ENCODE measurements around the gene MIER1. TPM values are rescaled to one million over a fixed set of nuclear protein-coding genes. Genes with fewer than 3 reads are reported as not detected.
A peak's percentile ranks its signal among the peaks of the same experiment; 100 is the strongest.

The MIER1 gene
- total and polyA plus RNA-seq, 9 donors, result 16.2 to 51.2 (median 45.8) TPM

- 38 to 42% (median 40%) methylated on average over 3 of the region's 3 CpGs for WGBS, 3 donors
- Histone ChIP-seq H3K4me1 (ENCODE audit: insufficient read depth) (no peaks in the 10 kb centered on the region), H3K27ac (peak overlapping the region in 1 of 2 donors; percentile 96), H3K36me3 (no peaks in the 10 kb centered on the region), H3K27me3 (peaks cover 2% of the 10 kb centered on the region), H3K9me3 (no peaks in the 10 kb centered on the region), H3K4me3 (peak overlapping the region; percentile 89)
- intact Hi-C loops (cut with DNase I), result loop anchor here in 2 of 4 donors (10.0 kb wide), 2 partner anchors 126 to 654 kb away; partner anchors contain the start of gene SLC35D1 (in 1 of the 2)
- TF ChIP-seq CTCF (IDR thresholded peaks at IDR 0.05) (no peak), POLR2A (IDR thresholded peaks at IDR 0.05) (no peak), EP300 (IDR thresholded peaks at IDR 0.05) (no peak)
- no peak for DNase-seq
These were observed 4.4 kb downstream of the MIER1 start for GRCh38 chr1:66929146-66929688.

DNA sequence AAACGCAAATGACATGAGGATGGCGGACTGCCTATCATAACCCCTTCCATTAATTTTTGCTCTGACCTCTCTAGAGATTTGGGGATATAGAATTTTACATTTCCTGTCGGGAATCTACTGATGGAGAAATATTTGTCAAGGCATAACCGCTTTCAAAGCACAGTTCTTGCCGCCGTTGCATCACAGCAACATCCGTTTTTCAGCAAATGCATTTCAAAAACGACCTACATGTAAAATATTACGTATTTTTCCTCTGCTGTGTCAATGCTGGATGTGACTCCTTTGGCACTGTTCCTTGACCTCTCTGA is 4.9 kb downstream of the MIER1 start:
- 5 to 7% (median 5%) methylated on average over 9 of the region's 9 CpGs for WGBS, 3 donors
- no peak for DNase-seq
- Histone ChIP-seq H3K27me3 (peaks cover 2% of the 10 kb centered on the region), H3K36me3 (no peaks in the 10 kb centered on the region), H3K4me3 (peak overlapping the region; percentile 89), H3K9me3 (no peaks in the 10 kb centered on the region), H3K27ac (peak overlapping the region; percentile 96 to 97), H3K4me1 (ENCODE audit: insufficient read depth) (peaks cover 2% of the 10 kb centered on the region)
- intact Hi-C loops (cut with DNase I), result loop anchor here in 2 of 4 donors (10.0 kb wide), 2 partner anchors 125 to 655 kb away; partner anchors contain the start of gene SLC35D1 (in 1 of the 2)
- TF ChIP-seq CTCF (IDR thresholded peaks at IDR 0.05), result no peak
- TF ChIP-seq EP300 (IDR thresholded peaks at IDR 0.05), result no peak
- TF ChIP-seq POLR2A (IDR thresholded peaks at IDR 0.05), result no peak

DNA sequence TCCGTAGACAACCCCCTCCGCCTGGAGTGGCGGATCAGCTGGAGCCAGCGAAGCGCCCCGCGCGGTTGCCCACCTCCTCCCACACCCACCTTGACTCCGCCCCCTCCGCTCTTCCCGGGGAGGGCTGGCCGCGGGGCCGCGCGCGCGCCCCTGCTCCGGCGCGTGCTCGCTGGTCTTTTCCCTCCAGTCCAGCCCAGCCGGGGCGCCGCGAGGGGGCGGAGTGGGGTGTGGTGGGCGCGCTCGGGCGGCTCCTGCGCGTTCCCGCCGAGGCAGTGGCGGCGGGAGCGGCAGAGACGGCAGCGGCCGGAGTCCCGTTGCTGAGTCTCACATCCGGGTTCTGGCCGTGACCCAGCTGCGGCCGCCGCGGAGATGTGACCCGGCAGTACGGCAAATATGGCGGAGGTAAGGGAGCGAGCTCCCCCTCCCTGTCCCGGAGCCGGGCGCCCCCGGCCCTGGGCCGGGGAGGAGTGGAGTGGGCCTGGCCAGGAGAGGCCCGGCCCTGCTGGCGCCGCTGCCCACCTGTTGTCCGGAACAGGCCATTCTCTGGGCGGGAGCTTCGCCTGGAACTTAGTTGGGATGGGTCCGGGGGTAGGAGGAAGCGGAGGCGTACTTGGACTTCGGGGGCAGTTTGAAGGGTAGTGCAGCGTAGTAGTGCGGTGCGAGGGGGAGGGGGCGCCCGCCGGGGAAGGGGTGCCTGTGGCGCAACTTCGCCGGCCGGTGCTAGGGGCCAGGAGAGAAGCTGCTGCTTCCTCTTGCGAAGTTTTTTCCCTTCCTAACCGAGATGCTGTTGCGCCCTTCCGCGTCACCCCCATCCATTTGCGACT is 5.4 kb downstream of the MIER1 start:
- H3K36me3 ChIP-seq, result no peaks in the 10 kb centered on the region
- TF ChIP-seq POLR2A (IDR thresholded peaks at IDR 0.05) (peak; percentile 88), CTCF (IDR thresholded peaks at IDR 0.05) (peak; percentile 24 to 69 (median 66)), EP300 (IDR thresholded peaks at IDR 0.05) (no peak)
- peaks cover 2% of the 10 kb centered on the region for H3K27me3 ChIP-seq
- H3K4me3 ChIP-seq, result peak overlapping the region; percentile 89
- DNase-seq, result peak; percentile 96 to 97 (median 97)
- 0 to 1% (median 0%) methylated on average over 58 to 83 of the region's 83 CpGs for WGBS, 3 donors
- H3K27ac ChIP-seq, result peak overlapping the region; percentile 96 to 97
- H3K4me1 ChIP-seq (ENCODE audit: insufficient read depth), result peaks cover 3% of the 10 kb centered on the region
- H3K9me3 ChIP-seq, result no peaks in the 10 kb centered on the region
- intact Hi-C loops (cut with DNase I), result loop anchor here in 2 of 4 donors (10.0 kb wide), 2 partner anchors 125 to 655 kb away; partner anchors contain the start of gene SLC35D1 (in 1 of the 2)

DNA sequence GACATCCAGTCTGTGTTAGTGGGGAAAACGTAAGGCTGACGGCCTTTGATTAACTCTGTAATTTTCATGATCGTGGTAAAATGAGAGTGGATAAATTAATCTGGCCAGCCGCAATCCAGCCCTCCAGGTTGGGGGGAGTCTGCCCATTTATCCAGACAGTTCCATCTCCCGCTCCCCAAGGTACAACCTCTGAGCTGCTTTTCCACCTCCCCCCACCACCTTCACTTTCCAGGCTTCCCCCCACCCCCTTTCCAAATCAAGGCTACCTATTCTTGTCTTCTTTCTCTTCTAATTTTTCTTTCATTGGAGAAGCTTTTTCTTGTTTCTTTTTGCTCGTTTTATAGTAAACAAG is 6.0 kb downstream of the MIER1 start:
- intact Hi-C loops (cut with DNase I), result no loop called here
- WGBS, 3 donors, result 0 to 1% (median 1%) methylated on average over 6 of the region's 6 CpGs
- H3K9me3 ChIP-seq, result no peaks in the 10 kb centered on the region
- peaks cover 3% of the 10 kb centered on the region for H3K4me1 ChIP-seq (ENCODE audit: insufficient read depth)
- peak overlapping the region; percentile 96 to 97 for H3K27ac ChIP-seq
- no peak for DNase-seq
- peaks cover 2% of the 10 kb centered on the region for H3K27me3 ChIP-seq
- no peaks in the 10 kb centered on the region for H3K36me3 ChIP-seq
- TF ChIP-seq CTCF (IDR thresholded peaks at IDR 0.05), result no peak
- TF ChIP-seq EP300 (IDR thresholded peaks at IDR 0.05), result no peak
- no peak for TF ChIP-seq POLR2A (IDR thresholded peaks at IDR 0.05)
- H3K4me3 ChIP-seq, result peak overlapping the region; percentile 89

Measured in ovary (tissue), 9 donors.